Endothelial cell of umbilical vein (primary cell): ENCODE data around the gene S100A11.

Experiments
- CTCF ChIP-seq, 2 donors: IDR thresholded peaks; 1 replicate in 1 of 2; 2 replicates in 1 of 2; pipeline ENCODE4 v1.5.1; 2011; ENCODE audit warnings: low read length in 2 of 2, mild to moderate bottlenecking in 2 of 2, moderate library complexity in 2 of 2, control low read depth in 1 of 2, inconsistent platforms in 1 of 2, low read depth in 1 of 2; ENCODE audit not compliant: insufficient read depth in 1 of 2; ENCODE audit errors: extremely low read depth in 1 of 2
- EZH2 ChIP-seq: IDR thresholded peaks from 2 replicates; pipeline ENCODE4 v1.6.1; 2012; ENCODE audit warnings: borderline replicate concordance, low read depth, mild to moderate bottlenecking, moderate library complexity, low read length, inconsistent platforms; ENCODE audit not compliant: severe bottlenecking
- FOS ChIP-seq: IDR thresholded peaks from 2 replicates; pipeline ENCODE4 v1.6.1; 2011; ENCODE audit warnings: mild to moderate bottlenecking, low read length, moderate library complexity, borderline replicate concordance; ENCODE audit not compliant: insufficient read depth
- GATA2 ChIP-seq: IDR thresholded peaks from 2 replicates; pipeline ENCODE4 v1.7.0; 2011; ENCODE audit warnings: low read depth, mild to moderate bottlenecking, moderate library complexity, mixed read lengths, low read length; ENCODE audit not compliant: insufficient read length, insufficient read depth
- JUN ChIP-seq: IDR thresholded peaks from 2 replicates; pipeline ENCODE4 v1.6.1; 2011; ENCODE audit warnings: borderline replicate concordance, low read depth; ENCODE audit not compliant: insufficient read length, insufficient read depth
- MAX ChIP-seq: IDR thresholded peaks from 2 replicates; pipeline ENCODE4 v1.6.1; 2011; ENCODE audit not compliant: insufficient read depth, insufficient read length
- MYC ChIP-seq: IDR thresholded peaks from one replicate; pipeline ENCODE4 v1.6.1; 2011; ENCODE audit warnings: mild to moderate bottlenecking, low read depth, low read length
- POLR2A ChIP-seq: IDR thresholded peaks from 2 replicates; pipeline ENCODE4 v1.6.1; 2012; ENCODE audit warnings: low read depth, mild to moderate bottlenecking, control low read depth, low read length
- POLR2AphosphoS5 ChIP-seq: IDR thresholded peaks from 2 replicates; pipeline ENCODE4 v1.6.1; 2012; ENCODE audit warnings: low read depth, mild to moderate bottlenecking, control low read depth, low read length, moderate library complexity; ENCODE audit not compliant: insufficient read depth

- TF ChIP-seq CTCF (IDR thresholded peaks at IDR 0.05; ENCODE audit: extremely low read depth in 1 of 2, insufficient read depth in 1 of 2, low read depth in 1 of 2, low read length in 2 of 2), result no peak
- TF ChIP-seq MAX, result no peak
- TF ChIP-seq POLR2A, result no peak
- TF ChIP-seq POLR2AphosphoS5, result no peak
- TF ChIP-seq EZH2, result no peak
- no peak for TF ChIP-seq FOS
- no peak for TF ChIP-seq MYC
- TF ChIP-seq JUN, result no peak
- no peak for TF ChIP-seq GATA2
Measured at GRCh38 chr1:152005360-152005912, 31.4 kb downstream of the S100A11 start.
